KOPT-K1 (cell line): Measurements from ENCODE around the gene LDLRAD2.

Source experiments
- H3K27ac ChIP-seq: fragments of 200-600 bp; sonication (generic); 2 replicates; pipeline ENCODE4 v1.5.1; 2016; ENCODE audit warnings: antibody characterized with exemption, mild to moderate bottlenecking, low read depth, low read length; ENCODE audit not compliant: poor library complexity, severe bottlenecking
- H3K36me3 ChIP-seq: fragments of 200-600 bp; sonication (generic); 2 replicates; pipeline ENCODE4 v1.5.1; 2017; ENCODE audit warnings: antibody characterized with exemption, mild to moderate bottlenecking, low read length, moderate library complexity; ENCODE audit not compliant: insufficient read depth
- H3K9me3 ChIP-seq: fragments of 200-600 bp; sonication (generic); 2 replicates; pipeline ENCODE4 v1.5.1; 2017; ENCODE audit warnings: antibody characterized with exemption, low read length, mild to moderate bottlenecking; ENCODE audit not compliant: insufficient read depth, poor library complexity, severe bottlenecking

The LDLRAD2 gene

GRCh38 chr1:21840981-21841380 lies 28.9 kb downstream of the LDLRAD2 start:
- no peaks in the 10 kb centered on the region for H3K36me3 ChIP-seq
- no peak overlapping the region for H3K27ac ChIP-seq
- H3K9me3 ChIP-seq: no peaks in the 10 kb centered on the region

DNA sequence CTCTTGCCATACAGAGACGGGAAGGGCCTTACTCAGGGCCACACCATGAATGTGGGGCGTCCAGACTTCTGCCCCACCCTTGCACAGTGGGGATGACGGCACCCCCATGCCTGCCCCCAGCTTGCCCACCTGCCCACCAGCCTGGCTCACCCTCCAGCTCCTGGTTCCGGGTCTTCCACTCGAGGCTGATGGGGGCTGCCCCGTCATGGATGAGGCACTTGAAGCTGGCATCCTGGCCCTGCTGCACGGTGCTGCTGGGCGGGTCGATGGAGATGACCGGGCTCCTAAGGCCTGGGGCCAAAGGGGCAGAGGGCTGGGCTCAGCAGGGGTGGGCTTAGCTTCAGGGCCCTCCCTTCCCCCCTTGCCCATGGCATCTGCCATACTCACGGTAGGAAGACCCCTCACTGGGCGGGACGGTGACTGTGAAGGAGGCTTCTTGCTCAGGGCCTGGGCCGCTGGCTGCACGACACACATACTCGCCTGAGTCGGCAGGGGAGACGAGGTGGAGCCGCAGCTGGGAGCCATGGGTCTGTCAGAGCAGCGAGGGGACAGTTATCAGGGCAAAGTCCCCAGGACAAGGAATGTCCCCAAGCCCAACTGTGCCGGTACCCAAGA lies 29.9 kb downstream of the LDLRAD2 start:
- Histone ChIP-seq H3K27ac (no peak overlapping the region), H3K36me3 (no peaks in the 10 kb centered on the region), H3K9me3 (no peaks in the 10 kb centered on the region)

- H3K9me3 ChIP-seq: no peaks in the 10 kb centered on the region
- no peaks in the 10 kb centered on the region for H3K36me3 ChIP-seq
- no peak overlapping the region for H3K27ac ChIP-seq
Observed at GRCh38 chr1:21842606-21843162, 30.6 kb downstream of the LDLRAD2 start.

DNA sequence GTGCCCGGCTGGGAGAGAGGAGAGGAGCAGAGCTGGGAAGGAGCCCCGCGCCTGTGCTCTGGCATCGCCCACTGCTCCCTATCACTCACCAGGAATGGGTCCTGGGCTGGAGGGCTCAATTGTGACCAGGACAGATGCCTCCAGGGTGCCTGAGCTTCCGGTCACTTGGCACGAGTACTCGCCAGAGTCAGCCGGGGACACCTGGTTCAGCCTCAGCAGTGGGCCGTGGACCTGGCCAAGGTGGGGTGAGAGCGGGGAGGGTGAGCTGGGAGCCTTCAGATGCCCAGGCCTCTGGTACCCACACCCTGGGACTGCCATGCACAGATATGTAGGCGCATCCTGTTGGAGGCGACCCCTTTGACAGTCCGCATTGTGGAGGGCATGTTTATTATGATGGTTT lies 31.1 kb downstream of the LDLRAD2 start:
- Histone ChIP-seq H3K36me3 (no peaks in the 10 kb centered on the region), H3K27ac (no peak overlapping the region), H3K9me3 (no peaks in the 10 kb centered on the region)

DNA sequence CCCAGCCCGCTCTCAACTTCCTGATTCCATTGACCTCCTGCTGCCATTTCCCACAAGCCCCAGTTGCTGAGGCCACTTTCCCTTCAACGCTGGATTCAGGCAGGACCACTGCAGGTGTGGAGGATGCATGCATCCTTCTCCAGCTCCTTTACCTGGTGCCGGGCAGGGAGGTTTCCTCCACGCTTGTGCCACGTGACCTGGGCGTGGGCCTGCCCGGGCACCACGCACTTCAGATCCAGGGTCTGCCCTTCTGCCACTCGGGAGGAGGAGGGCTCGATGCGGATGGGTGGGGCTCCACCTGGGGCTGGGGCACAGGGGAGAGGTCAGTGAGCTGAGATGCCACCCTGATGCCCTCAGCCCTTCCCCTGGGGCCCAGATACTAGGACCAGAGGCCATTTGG lies 31.9 kb downstream of the LDLRAD2 start:
- H3K27ac ChIP-seq: no peak overlapping the region
- H3K9me3 ChIP-seq: no peaks in the 10 kb centered on the region
- no peaks in the 10 kb centered on the region for H3K36me3 ChIP-seq

- no peak overlapping the region for H3K27ac ChIP-seq
- no peaks in the 10 kb centered on the region for H3K9me3 ChIP-seq
- H3K36me3 ChIP-seq: no peaks in the 10 kb centered on the region
Observed at GRCh38 chr1:21845646-21846641, 33.9 kb downstream of the LDLRAD2 start.

GRCh38 chr1:21847223-21848205 lies 35.4 kb downstream of the LDLRAD2 start:
- no peaks in the 10 kb centered on the region for H3K9me3 ChIP-seq
- no peaks in the 10 kb centered on the region for H3K36me3 ChIP-seq
- H3K27ac ChIP-seq: no peak overlapping the region

- H3K27ac ChIP-seq: no peak overlapping the region
- H3K36me3 ChIP-seq: no peaks in the 10 kb centered on the region
- no peaks in the 10 kb centered on the region for H3K9me3 ChIP-seq
Observed at GRCh38 chr1:21848524-21849174, 36.6 kb downstream of the LDLRAD2 start.

DNA sequence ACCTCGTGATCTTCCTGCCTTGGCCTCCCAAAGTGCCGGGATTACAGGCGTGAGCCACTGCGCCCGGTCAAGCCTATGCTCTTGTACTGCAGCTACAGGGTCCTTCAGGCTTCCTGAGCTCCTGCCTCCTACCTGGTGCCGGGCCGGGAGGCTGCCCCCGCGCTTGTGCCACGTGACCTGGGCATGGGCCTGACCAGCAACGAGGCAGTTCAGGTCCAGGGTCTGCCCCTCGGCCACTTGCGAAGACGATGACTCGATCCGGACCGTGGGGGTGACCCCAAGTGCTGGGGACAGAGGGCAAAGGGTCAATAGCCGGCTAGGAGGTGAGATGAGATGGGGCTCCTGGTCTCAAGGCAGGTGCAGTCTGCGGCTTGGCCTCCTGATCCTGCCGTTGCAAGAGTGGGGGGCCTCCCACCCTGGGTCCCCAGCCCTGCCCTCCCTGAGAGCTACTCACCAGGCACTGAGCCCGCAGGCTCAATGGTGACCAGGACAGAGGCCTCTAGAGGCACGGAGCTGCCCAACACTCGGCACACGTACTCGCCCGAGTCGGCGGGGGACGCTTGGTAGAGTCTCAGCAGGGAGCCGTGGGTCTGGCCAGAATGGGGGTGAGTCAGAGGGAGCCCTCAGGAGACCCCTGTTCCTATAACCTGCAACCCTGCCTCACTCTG lies 38.0 kb downstream of the LDLRAD2 start:
- no peaks in the 10 kb centered on the region for H3K9me3 ChIP-seq
- no peak overlapping the region for H3K27ac ChIP-seq
- no peaks in the 10 kb centered on the region for H3K36me3 ChIP-seq

- no peaks in the 10 kb centered on the region for H3K9me3 ChIP-seq
- no peaks in the 10 kb centered on the region for H3K36me3 ChIP-seq
- H3K27ac ChIP-seq: no peak overlapping the region
Observed at GRCh38 chr1:21851430-21852250, 39.6 kb downstream of the LDLRAD2 start.

GRCh38 chr1:21852282-21853130 lies 40.4 kb downstream of the LDLRAD2 start:
- Histone ChIP-seq H3K36me3 (no peaks in the 10 kb centered on the region), H3K9me3 (no peaks in the 10 kb centered on the region), H3K27ac (no peak overlapping the region)

DNA sequence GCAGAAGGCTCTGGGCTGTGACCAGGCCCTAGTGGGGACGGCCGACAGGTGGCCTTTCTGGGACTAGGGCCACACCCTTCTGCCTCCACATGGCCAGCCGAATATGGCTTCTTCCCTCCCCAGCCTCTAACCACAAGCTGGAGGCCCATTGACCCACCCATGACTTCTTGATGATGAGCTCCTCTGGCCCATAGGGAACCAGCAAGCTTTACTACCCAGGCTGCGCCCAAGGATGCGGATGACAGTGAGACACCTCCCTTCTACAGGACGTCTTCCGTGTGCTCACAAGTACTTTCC lies 41.0 kb downstream of the LDLRAD2 start:
- H3K27ac ChIP-seq: no peak overlapping the region
- no peaks in the 10 kb centered on the region for H3K36me3 ChIP-seq
- H3K9me3 ChIP-seq: no peaks in the 10 kb centered on the region
